K562 (cell line): Measurements from ENCODE around the gene GNRHR. TPM values are rescaled to one million over a fixed set of nuclear protein-coding genes. Genes with fewer than 3 reads are reported as not detected.

Experiments
- ATAC-seq: fragments of 200-7000 bp; cut with Tn5 transposase; 3 replicates; pipeline ENCODE4 v1.9.1; 2020; ENCODE audit warnings: moderate library complexity
- BruUV-seq: library from RNA; stranded (reverse); fragments of 400-500 nt; replicated peaks from 2 replicates; lab custom pipeline; 2021; lab: Mats Ljungman, UMichigan
- CTCF ChIA-PET: fragments of 300-600 bp; formaldehyde crosslinking; extraction: SDS; loops from one replicate; lab custom pipeline; 2021; ENCODE audit warnings: low intra/inter-chr PET ratio; lab: Yijun Ruan, JAX
- POLR2A ChIA-PET: fragments of 300-600, 350-650 bp; sonication (Branson Sonifier 250); formaldehyde crosslinking; extraction: SDS; loops from one replicate; lab custom pipeline; 2021; ENCODE audit warnings: antibody characterized with exemption, inconsistent platforms; lab: Yijun Ruan, JAX
- DNase-seq, 4 experiments: peaks; one replicate each; pipeline versions ENCODE4 v3.0.0 to v3.0.0-alpha.2; 2011 to 2018; ENCODE audit warnings: low spot score in 3 of 4, mixed read lengths in 3 of 4; ENCODE audit errors: extremely low read depth in 1 of 4
- FAIRE-seq: peaks from 2 replicates; lab custom pipeline; 2011; peaks lifted over from hg19 to GRCh38; lab: Jason Lieb, UNC
- H2AFZ ChIP-seq: 2 replicates; pipeline ENCODE4 v1.6.0; 2011; ENCODE audit warnings: low read depth, low read length, control low read depth, inconsistent platforms
- H3K27ac ChIP-seq: fragments of 200-600 bp; 3 replicates; pipeline ENCODE4 v1.8.0; 2011; ENCODE audit warnings: low read depth, mild to moderate bottlenecking, control low read depth, inconsistent platforms, low read length, moderate library complexity, mixed read lengths; ENCODE audit errors: extremely low read depth
- H3K27me3 ChIP-seq, 2 experiments: fragments of 300-600 bp in 1 of 2; 2 replicates in 1 of 2; 3 replicates in 1 of 2; pipeline versions ENCODE4 v1.6.0 to v1.8.0; 2011; ENCODE audit warnings: inconsistent platforms in 2 of 2, low read length in 2 of 2, mild to moderate bottlenecking in 1 of 2, mixed read lengths in 1 of 2, moderate library complexity in 1 of 2; ENCODE audit not compliant: control insufficient read depth in 2 of 2, insufficient read depth in 2 of 2
- H3K36me3 ChIP-seq: fragments of 300-600 bp; 3 replicates; pipeline ENCODE4 v1.8.0; 2011; ENCODE audit warnings: mild to moderate bottlenecking, low read length, inconsistent platforms; ENCODE audit not compliant: control insufficient read depth, insufficient read depth
- H3K4me1 ChIP-seq, 2 experiments: fragments of 200-600 bp in 1 of 2; replicated peaks in 1 of 2; 2 replicates in 1 of 2; 3 replicates in 1 of 2; pipeline versions ENCODE4 v1.5.1 to v1.8.0; 2011; ENCODE audit warnings: inconsistent platforms in 2 of 2, low read length in 2 of 2, mild to moderate bottlenecking in 1 of 2, mixed read lengths in 1 of 2, moderate library complexity in 1 of 2; ENCODE audit not compliant: control insufficient read depth in 2 of 2, insufficient read depth in 2 of 2
- H3K4me2 ChIP-seq: 2 replicates; pipeline ENCODE4 v1.6.1; 2011; ENCODE audit warnings: low read length, control low read depth, inconsistent platforms, mixed read lengths; ENCODE audit not compliant: insufficient read depth
- H3K4me3 ChIP-seq: fragments of 200-600 bp; sonication (generic), shearing (Covaris generic); 2 replicates; pipeline ENCODE4 v1.5.1; 2016; ENCODE audit warnings: control low read depth, inconsistent platforms
- H3K79me2 ChIP-seq: fragments of 200-600 bp; 3 replicates; pipeline ENCODE4 v1.8.0; 2011; ENCODE audit warnings: low read length, inconsistent platforms; ENCODE audit not compliant: control insufficient read depth, insufficient read depth
- H3K9ac ChIP-seq, 2 experiments: 2 replicates each; pipeline versions ENCODE4 v1.6.0 to v1.6.1; 2011; ENCODE audit warnings: low read depth in 2 of 2, low read length in 2 of 2, control low read depth in 1 of 2, inconsistent platforms in 1 of 2, mild to moderate bottlenecking in 1 of 2, mixed read lengths in 1 of 2; ENCODE audit not compliant: insufficient read depth in 1 of 2
- H3K9me1 ChIP-seq: one replicate; pipeline ENCODE4 v1.6.0; 2011; ENCODE audit warnings: inconsistent platforms, mild to moderate bottlenecking, low read length, moderate library complexity; ENCODE audit not compliant: control insufficient read depth, insufficient read depth
- H3K9me3 ChIP-seq: replicated peaks from 2 replicates; pipeline ENCODE4 v1.5.1; 2011; ENCODE audit warnings: low read depth, low read length, inconsistent platforms; ENCODE audit not compliant: control insufficient read depth, insufficient read depth
- H4K20me1 ChIP-seq: replicated peaks from 2 replicates; pipeline ENCODE4 v1.6.1; 2011; ENCODE audit warnings: low read length, inconsistent platforms, mixed read lengths; ENCODE audit not compliant: control insufficient read depth, insufficient read depth
- ATF7 ChIP-seq: fragments of 450-650 bp; IDR thresholded peaks from 2 replicates; pipeline ENCODE4 v1.7.1; 2014; ENCODE audit warnings: mild to moderate bottlenecking, moderate library complexity
- COPS2 ChIP-seq: fragments of 450-650 bp; conservative IDR thresholded peaks from 2 replicates; pipeline ENCODE4 v1.6.1; 2016; ENCODE audit warnings: mild to moderate bottlenecking, moderate library complexity
- HNRNPK ChIP-seq: fragments of 200-400 bp; formaldehyde crosslinking; IDR thresholded peaks from one replicate; pipeline ENCODE4 v1.6.1; 2018; ENCODE audit warnings: mild to moderate bottlenecking, low read depth, low read length; ENCODE audit not compliant: poor library complexity, severe bottlenecking
- KDM4B ChIP-seq, 2 experiments: fragments of 450-650 bp in 1 of 2; sonication (generic) in 1 of 2; IDR thresholded peaks; 2 replicates each; pipeline ENCODE4 v1.6.1; 2016 to 2017; ENCODE audit warnings: borderline replicate concordance in 2 of 2, antibody characterized with exemption in 1 of 2, low read depth in 1 of 2, mild to moderate bottlenecking in 1 of 2
- OTX1 ChIP-seq: fragments of 450-650 bp; formaldehyde crosslinking; IDR thresholded peaks from 2 replicates; pipeline ENCODE4 v1.4.0; 2022; ENCODE audit warnings: mild to moderate bottlenecking
- PCBP1 ChIP-seq: fragments of 200-400 bp; formaldehyde crosslinking; IDR thresholded peaks from 2 replicates; pipeline ENCODE4 v1.6.1; 2018; ENCODE audit warnings: mild to moderate bottlenecking, low read depth, low read length; ENCODE audit not compliant: poor library complexity, severe bottlenecking
- ZNF175 ChIP-seq: fragments of 200-800 bp; sonication (Bioruptor generic); IDR thresholded peaks from 2 replicates; pipeline ENCODE4 v1.6.1; 2016; ENCODE audit warnings: low read depth, mild to moderate bottlenecking, missing genetic modification characterization, missing compliant biosample characterization
- ZNF431 ChIP-seq: sonication (generic); formaldehyde crosslinking; IDR thresholded peaks from 2 replicates; pipeline ENCODE4 v1.8.0; 2022; ENCODE audit warnings: mild to moderate bottlenecking, missing genetic modification reagents
- WGBS: fragments of 100-300 bp; shearing (Covaris generic); methylation state at CpG from one replicate; pipeline ENCODE4 v1.1.6; 2016; ENCODE audit warnings: low coverage, mixed read lengths; ENCODE audit not compliant: insufficient coverage; ENCODE audit errors: missing lambda C conversion rate; 5-methylcytosine and 5-hydroxymethylcytosine counted together
- in situ Hi-C: fragments of 300-500 bp; cut with MboI; formaldehyde crosslinking; loops from 4 replicates; pipeline ENCODE4 v1.15.0; 2018; ENCODE audit warnings: inconsistent platforms, mixed read lengths
- intact Hi-C: fragments of 100-400 bp; cut with micrococcal nuclease; formaldehyde crosslinking; loops from 2 replicates; pipeline ENCODE4 v1.14.2; 2022
- polyA plus RNA-seq, 8 experiments: library from polyadenylated mRNA; depleted of rRNA in 4 of 8; stranded (reverse) in 5 of 8; unstranded in 3 of 8; fragments of >200 nt; fragmentation: Nextera tagmentation in 2 of 8; fragmentation: Illumina TruSeq in 1 of 8; extraction: Ambion mirVana in 2 of 8; extraction: Trizol in 1 of 8; gene quantifications; 2 replicates each; pipeline versions ENCODE4 v1.2.1 to v1.2.3, GENCODE V29; 2011 to 2014; ENCODE audit warnings: inconsistent platforms in 1 of 8, missing spikeins in 1 of 8
- total RNA-seq, 7 experiments: library from RNA; depleted of rRNA in 6 of 7; stranded (reverse); fragments of >200 nt in 6 of 7; fragmentation: Illumina TruSeq in 2 of 7; extraction: Trizol in 2 of 7; gene quantifications; 2 replicates each; pipeline versions ENCODE4 v1.2.1 to v1.2.3, GENCODE V29; 2011 to 2021; ENCODE audit warnings: low replicate concordance in 1 of 7
- TF ChIP-seq, protein P1 (sequence below): fragments of 250-450 bp; sonication (Bioruptor Pico); IDR thresholded peaks from 2 replicates; pipeline ENCODE4 v1.4.0; 2020
- TF ChIP-seq, protein P2 (sequence below): sonication (generic); formaldehyde crosslinking; IDR thresholded peaks from 2 replicates; pipeline ENCODE4 v1.8.0; 2023; ENCODE audit warnings: missing genetic modification reagents, mild to moderate bottlenecking, borderline replicate concordance

The GNRHR gene
- total and polyA plus RNA-seq, 9 of the 15 experiments (the other 6 are each of a cell fraction or from before 2014, with no cell fraction given), result 0.06 to 0.13 TPM; not detected in 7

- ChIA-PET CTCF (no interaction called here), POLR2A (interaction anchor here (0.9 to 3.1 kb wide), 5 partner anchors 9 to 167 kb away, joined by 3 to 13 read pairs (median 5); partner anchors contain the start of genes CENPC and UBA6)
- H3K9ac ChIP-seq, result no peak overlapping the region
- FAIRE-seq (no peak), ATAC-seq (no peak), DNase-seq (no peak)
- WGBS, result 77% methylated on average over 3 of the region's 3 CpGs
- no peak overlapping the region for H3K4me3 ChIP-seq
- H3K9me3 ChIP-seq, result no peaks in the 10 kb centered on the region; the same call in 1 of the 2 replicates
- no peak overlapping the region for H2AFZ ChIP-seq
- H3K4me2 ChIP-seq, result no peak overlapping the region
- H3K27ac ChIP-seq, result no peak overlapping the region
- peaks cover 97% of the 10 kb centered on the region for H3K79me2 ChIP-seq
- in situ Hi-C loops, result no loop called here
- H3K9me1 ChIP-seq, result no peaks in the 10 kb centered on the region
- intact Hi-C loops, result no loop called here
- H4K20me1 ChIP-seq, result peaks cover 7% of the 10 kb centered on the region; the same call in 1 of the 2 replicates
- H3K4me1 ChIP-seq, result peaks cover 30 to 34% of the 10 kb centered on the region in 2 experiments
- no TSS peak for BruUV-seq
- no peaks in the 10 kb centered on the region for H3K27me3 ChIP-seq
- H3K36me3 ChIP-seq, result peaks cover 15% of the 10 kb centered on the region; the same call in 2 of the 3 replicates
- TF ChIP-seq PCBP1 (no peak), ATF7 (no peak), ZNF431 (CRISPR knock-in tag) (no peak), KDM4B (IDR thresholded peaks at IDR 0.05; ENCODE audit: borderline replicate concordance in 2 of 2, low read depth in 1 of 2) (no peak), COPS2 (no peak), ZNF175 (CRISPR knock-in tag) (no peak), HNRNPK (no peak), OTX1 (no peak)
- TF ChIP-seq, protein P1, sequence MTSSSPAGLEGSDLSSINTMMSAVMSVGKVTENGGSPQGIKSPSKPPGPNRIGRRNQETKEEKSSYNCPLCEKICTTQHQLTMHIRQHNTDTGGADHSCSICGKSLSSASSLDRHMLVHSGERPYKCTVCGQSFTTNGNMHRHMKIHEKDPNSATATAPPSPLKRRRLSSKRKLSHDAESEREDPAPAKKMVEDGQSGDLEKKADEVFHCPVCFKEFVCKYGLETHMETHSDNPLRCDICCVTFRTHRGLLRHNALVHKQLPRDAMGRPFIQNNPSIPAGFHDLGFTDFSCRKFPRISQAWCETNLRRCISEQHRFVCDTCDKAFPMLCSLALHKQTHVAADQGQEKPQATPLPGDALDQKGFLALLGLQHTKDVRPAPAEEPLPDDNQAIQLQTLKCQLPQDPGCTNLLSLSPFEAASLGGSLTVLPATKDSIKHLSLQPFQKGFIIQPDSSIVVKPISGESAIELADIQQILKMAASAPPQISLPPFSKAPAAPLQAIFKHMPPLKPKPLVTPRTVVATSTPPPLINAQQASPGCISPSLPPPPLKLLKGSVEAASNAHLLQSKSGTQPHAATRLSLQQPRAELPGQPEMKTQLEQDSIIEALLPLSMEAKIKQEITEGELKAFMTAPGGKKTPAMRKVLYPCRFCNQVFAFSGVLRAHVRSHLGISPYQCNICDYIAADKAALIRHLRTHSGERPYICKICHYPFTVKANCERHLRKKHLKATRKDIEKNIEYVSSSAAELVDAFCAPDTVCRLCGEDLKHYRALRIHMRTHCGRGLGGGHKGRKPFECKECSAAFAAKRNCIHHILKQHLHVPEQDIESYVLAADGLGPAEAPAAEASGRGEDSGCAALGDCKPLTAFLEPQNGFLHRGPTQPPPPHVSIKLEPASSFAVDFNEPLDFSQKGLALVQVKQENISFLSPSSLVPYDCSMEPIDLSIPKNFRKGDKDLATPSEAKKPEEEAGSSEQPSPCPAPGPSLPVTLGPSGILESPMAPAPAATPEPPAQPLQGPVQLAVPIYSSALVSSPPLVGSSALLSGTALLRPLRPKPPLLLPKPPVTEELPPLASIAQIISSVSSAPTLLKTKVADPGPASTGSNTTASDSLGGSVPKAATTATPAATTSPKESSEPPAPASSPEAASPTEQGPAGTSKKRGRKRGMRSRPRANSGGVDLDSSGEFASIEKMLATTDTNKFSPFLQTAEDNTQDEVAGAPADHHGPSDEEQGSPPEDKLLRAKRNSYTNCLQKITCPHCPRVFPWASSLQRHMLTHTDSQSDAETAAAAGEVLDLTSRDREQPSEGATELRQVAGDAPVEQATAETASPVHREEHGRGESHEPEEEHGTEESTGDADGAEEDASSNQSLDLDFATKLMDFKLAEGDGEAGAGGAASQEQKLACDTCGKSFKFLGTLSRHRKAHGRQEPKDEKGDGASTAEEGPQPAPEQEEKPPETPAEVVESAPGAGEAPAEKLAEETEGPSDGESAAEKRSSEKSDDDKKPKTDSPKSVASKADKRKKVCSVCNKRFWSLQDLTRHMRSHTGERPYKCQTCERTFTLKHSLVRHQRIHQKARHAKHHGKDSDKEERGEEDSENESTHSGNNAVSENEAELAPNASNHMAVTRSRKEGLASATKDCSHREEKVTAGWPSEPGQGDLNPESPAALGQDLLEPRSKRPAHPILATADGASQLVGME, result no peak
- TF ChIP-seq, protein P2, sequence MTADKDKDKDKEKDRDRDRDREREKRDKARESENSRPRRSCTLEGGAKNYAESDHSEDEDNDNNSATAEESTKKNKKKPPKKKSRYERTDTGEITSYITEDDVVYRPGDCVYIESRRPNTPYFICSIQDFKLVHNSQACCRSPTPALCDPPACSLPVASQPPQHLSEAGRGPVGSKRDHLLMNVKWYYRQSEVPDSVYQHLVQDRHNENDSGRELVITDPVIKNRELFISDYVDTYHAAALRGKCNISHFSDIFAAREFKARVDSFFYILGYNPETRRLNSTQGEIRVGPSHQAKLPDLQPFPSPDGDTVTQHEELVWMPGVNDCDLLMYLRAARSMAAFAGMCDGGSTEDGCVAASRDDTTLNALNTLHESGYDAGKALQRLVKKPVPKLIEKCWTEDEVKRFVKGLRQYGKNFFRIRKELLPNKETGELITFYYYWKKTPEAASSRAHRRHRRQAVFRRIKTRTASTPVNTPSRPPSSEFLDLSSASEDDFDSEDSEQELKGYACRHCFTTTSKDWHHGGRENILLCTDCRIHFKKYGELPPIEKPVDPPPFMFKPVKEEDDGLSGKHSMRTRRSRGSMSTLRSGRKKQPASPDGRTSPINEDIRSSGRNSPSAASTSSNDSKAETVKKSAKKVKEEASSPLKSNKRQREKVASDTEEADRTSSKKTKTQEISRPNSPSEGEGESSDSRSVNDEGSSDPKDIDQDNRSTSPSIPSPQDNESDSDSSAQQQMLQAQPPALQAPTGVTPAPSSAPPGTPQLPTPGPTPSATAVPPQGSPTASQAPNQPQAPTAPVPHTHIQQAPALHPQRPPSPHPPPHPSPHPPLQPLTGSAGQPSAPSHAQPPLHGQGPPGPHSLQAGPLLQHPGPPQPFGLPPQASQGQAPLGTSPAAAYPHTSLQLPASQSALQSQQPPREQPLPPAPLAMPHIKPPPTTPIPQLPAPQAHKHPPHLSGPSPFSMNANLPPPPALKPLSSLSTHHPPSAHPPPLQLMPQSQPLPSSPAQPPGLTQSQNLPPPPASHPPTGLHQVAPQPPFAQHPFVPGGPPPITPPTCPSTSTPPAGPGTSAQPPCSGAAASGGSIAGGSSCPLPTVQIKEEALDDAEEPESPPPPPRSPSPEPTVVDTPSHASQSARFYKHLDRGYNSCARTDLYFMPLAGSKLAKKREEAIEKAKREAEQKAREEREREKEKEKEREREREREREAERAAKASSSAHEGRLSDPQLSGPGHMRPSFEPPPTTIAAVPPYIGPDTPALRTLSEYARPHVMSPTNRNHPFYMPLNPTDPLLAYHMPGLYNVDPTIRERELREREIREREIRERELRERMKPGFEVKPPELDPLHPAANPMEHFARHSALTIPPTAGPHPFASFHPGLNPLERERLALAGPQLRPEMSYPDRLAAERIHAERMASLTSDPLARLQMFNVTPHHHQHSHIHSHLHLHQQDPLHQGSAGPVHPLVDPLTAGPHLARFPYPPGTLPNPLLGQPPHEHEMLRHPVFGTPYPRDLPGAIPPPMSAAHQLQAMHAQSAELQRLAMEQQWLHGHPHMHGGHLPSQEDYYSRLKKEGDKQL (CRISPR knock-in tag), result no peak
These were observed 42.1 kb downstream of the GNRHR start for GRCh38 chr4:67712000-67712625.
